GM21515 (cell line): ENCODE results near the gene MPP4.
"Not testable (repeated sequence)": the region's sequence is repeated elsewhere in the genome, so short reads cannot be mapped to it uniquely, and the experiment has no call there.

Experiments
- ATAC-seq: cut with Tn5 transposase; IDR thresholded peaks from one replicate; pipeline ENCODE4 v1.9.1; 2021; ENCODE audit not compliant: unreplicated experiment

The MPP4 gene

DNA sequence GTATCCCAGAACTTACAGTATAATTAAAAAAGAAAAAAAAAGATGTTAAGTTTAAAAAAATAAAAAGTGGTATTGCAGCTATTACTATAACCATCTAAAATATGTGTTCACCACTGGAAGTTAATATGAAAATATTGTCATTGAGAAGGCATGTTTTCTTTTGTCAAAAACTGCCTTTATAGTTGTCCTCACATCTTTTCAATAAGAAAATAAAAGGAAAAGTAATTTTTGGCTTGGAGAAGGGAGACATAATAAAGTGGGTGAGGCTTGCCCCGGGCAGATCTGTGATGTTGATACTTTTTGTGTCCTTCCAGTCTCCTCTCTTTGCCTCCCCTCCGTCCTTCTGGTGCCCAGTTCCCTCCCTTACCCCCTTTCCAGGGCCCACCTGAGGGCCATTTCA is 24.9 kb downstream of the MPP4 start:
- ATAC-seq = no peak

DNA sequence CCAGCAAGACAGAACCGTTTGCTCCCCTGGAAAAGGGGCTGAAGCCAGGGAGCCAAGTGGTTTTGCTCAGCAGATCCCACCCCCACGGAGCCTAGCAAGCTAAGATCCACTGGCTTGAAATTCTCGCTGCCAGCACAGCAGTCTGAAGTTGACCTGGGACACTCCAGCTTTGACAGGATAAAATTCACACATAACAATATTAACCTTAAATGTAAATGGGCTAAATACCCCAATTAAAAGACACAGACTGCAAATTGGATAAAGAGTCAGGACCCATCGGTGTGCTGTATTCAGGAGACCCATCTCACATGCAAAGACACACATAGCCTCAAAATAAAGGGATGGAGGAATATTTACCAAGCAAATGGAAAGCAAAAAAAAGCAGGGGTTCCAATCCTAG is 27.2 kb downstream of the MPP4 start:
- ATAC-seq = not testable (repeated sequence)

DNA sequence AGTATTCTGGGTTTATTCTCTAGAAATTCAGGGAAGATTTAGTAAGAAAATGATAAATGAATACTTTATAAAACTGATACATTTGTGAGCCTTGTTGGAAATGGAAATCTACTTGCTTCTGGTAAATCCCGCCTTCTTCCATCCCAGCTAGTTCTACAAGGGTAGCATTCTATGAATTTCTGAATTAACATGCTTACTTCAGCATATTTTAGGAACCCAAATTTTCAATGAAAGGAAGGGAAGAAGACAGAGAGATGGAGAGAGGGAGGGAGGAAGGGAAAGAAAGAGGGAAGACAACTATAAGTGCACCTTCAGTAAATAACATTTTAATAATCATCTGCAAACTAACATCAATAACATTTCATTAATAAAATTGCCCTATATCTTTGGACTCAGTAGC is 28.6 kb downstream of the MPP4 start:
- ATAC-seq = no peak

DNA sequence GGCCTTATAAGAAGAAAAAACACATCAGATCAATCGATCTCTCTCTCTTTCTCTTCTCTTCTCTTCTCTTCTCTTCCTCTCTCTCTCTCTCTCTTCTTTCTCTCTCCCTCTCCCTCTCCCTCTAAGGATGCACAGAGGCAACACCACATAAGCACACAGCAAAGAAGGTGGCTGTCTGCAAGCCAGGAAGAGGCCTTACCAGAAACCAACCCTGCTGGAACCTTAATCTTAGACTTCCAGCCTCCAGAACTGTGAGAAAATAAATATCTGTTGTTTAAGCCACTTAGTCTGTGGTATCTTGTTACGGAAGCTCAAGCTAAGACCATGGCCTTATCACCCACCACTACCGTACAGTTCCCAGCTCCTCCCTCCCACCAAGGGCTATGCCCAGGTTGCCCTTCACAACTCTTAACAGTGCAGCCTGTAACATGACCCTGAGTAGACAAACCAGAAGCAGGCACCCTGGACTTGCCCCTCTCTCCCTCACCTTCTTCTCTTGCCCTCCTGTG is 30.0 kb downstream of the MPP4 start:
- no peak for ATAC-seq

DNA sequence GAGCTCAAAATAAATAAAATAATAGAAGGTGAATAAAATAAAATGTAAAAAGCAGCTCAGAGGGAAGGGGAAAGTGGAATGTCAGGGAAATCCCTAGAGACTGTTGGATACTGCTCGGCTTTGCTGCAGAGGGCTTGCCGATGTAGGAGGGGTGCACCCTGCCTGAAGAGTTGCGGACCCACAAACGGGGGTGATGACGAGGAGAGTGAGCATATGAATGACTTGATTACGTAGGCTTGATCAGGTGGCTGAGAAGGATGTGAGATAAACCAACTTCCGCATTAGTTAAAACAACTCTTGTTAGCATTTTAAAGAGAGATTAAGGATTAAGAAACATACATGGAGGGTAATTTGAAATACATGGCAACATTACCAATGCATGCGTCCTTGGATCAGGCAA is 34.1 kb downstream of the MPP4 start:
- no peak for ATAC-seq

DNA sequence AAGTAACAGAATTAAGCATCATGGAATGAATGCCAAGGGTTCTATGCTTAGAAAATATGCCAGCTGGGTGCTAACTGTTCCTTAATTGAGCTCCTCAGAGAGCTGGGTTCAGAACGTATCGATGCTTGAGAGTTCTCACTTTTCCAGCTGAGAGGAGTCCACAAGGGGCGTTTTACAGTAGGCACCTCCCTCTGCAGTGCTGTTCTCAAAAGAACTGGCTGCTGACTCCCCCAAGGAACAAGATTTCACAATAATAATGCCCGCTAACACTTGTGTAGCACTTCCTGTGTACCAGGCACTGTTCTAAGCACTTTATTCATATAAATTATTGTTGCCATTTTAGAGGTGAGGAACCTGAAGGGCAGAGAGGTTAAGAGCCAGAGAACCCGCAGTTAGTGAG is 37.1 kb downstream of the MPP4 start:
- no peak for ATAC-seq

DNA sequence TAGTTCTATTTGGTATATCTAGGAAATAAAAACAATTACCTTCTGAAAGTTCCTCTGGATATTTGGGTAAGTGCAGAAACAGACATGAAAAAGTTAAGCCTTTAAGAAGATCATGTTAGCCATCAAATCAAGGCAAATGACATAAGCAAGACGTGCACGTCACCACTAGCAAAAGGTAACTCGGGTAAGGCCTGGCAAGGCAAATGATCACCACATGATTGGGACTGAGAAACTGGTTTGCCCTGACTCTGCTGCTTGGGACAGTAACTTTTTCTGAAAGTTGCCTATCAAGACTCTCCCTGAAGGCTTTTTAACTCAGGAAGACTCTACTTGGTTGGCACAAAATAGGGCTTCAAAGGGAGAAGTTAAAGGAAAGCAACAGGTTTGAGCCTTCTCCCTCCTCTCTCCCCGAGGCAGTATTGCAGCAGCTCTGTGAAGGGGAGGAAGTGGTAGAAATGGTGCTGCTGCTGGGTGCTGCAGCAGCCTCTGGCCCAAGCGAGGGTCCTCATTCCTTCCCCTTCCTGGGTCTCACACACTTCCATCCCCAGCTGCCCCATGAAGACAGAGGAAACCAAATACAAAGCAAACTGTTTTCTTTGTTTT is 38.0 kb downstream of the MPP4 start:
- no peak for ATAC-seq

DNA sequence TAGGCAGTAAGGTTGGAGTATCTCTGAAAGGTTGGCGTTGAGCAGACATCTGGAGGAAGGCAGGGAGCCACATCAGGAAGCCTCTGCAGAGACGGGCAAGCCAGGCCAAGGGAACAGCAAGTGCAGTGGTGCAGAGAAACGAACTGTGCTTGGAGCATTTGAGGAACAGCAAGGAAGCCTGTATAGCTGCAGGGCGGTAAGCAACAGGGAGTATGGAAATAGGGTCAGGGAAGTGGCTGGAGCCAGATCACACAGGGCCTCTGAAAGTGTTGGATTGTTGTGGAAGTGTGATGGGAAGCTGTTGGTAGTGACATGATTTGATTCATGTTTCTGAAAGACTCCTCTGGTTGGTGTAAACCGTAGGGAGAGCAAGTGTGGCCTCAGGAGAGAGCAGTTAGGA is 41.7 kb downstream of the MPP4 start:
- ATAC-seq = no peak

DNA sequence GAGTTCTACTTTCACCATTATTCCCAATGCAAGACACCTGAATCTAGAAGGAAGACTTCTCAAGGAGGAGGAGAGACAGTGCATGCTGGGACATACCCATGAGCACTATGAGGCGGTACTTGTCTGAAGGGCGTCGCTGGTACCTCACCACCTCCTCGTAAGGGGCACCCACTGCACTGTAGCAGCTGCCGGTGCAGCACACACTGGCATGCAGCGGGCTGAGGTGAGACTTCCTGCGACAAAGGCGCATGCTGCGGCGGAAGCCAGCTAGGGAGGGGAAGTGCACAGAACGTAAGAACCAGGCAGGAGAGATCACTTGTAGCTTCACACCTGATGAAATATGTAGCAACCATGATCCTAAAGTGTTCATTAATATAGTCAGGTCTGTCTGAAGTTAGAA is 42.3 kb downstream of the MPP4 start:
- no peak for ATAC-seq

DNA sequence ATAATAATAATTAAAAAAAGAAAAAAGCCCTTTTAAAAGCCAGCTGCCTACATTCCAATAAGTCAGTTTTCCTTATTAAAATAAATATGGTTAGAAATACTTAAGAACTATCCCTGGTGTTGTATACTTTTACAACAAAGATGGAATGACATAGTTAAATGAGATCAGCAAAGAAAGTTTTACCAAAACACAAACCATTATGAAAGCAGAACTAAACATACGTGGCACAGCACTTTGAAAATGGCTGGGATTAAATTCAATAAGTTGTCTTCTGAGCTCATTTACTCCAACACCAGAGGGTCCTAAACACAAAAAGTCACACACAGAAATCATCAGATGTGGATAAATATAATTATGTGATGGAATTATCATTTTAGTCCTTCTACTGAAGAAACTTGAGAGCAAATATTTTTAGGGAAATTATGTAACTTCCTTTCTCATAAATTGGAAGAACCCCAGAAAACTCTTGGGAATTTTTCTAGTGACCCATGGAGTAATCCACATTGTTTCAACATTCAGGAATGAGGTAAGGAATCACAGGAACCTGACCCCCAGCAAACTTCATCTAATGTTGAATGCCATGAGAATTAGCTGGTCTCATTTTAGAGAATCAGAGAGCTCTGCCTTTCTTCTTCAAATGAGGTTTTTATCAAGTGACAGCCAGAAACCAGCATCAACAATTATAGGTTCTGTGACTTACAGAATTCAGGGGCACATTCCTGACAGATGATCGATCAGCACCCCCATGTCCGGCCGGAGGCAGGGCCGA is 43.6 kb downstream of the MPP4 start:
- ATAC-seq = no peak

DNA sequence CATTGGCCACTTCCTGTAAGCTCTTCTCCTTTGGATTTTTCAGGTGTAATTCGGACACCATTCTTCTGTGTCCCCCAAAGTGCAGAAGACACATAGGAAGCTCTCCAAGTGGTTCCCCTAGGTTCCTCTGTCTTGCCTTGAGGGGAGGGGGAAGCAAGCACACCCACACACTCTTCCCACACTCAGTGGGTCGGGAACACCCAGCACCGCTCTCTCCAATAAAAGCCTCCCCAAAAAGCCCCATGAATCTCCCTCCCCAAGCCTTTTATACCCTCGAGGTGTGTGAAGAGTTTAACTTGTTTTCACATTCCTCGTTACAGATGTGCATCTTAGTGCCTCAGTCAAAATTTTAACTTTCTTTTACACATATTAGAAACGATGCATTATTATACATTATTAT is 45.2 kb downstream of the MPP4 start:
- ATAC-seq = no peak

DNA sequence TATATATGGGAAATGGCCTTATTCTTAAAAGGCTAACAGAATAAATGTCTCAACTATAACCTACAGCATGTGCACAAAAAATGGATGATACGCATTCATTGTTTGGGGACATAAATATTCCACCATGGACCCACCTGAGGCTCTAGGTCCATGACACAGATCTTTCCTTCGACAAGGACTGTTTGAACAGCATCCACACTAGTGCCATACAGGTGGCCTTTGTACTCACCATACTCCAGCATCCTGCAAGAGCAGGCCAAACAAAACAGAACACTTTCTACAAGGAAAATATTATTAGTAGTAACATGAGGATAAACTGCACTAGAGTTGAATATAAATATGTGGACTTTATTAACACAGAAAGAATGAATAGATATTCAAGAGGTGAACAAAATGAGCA is 49.0 kb downstream of the MPP4 start:
- ATAC-seq = no peak

DNA sequence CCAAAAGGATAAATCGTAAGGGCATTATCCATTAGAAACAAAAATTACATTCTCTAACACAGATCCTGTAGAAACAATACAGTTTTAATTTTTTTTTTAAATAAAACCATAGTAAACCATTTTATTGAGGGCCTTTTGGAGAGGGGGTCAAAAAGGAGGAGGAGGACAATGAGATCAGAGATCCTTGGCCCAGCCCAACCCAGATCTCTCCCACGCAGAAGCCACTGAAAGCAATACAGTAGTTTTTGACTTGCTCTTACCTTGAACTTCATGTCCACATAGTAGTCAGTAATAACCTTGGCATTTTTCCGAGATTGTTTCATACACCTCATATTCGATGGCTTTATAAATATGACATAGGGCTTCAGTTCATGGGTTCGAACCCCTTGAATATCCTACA is 51.0 kb downstream of the MPP4 start:
- ATAC-seq = no peak

DNA sequence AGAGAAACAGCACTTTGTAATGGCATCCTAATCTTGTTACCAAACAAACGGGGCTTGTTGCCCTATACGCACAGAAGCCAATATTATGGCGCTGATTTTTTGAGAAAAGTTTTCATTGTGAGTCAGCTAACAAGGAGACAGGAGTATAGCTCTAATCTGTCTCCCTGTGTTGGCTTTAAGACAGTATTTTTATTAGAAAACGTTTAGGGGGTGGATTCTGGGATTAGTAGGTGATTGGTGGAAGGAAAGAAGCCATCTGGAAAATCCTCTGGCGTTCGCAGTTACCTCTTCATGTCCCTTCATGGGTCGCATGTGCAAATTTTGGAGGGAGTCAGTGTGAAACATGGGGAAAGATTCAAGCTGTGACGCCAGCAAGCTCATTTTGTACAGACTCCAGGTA is 54.4 kb downstream of the MPP4 start:
- ATAC-seq = no peak

DNA sequence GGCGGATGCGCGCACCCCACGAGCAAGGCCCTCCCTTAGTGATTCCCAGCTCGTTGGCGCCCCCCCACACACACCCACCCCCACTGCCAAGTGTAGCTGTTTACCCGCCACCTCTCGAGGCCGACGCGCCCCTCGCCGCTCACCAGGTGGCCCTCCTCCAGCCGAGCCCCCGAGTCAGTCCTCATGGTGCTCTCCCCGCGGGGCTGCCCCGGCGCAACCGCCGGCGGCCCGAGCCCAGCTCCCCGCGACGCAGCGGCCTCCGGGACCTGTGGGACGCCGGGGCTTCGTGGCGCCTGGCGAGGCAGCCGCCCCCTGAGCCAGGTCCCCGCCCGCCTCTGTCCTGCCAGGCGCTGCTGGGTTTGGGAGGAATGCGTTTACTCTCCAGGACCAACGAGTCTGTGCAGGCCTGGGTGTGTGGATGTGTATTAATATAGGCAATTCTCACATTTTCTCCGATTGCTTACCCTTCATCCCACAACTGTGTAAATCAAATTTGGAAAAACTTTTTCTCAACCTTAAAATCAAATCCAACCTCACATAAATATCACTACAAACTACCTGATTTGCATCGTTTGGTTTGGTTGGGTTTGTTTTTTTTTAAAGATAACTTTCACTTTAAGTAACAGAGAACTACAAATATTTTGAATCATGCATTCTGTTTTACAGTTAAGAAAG is 55.1 kb downstream of the MPP4 start, which contains the start of gene TMEM237:
Gene TMEM237 (minus strand): TSS at position 288 of the 675 bp plus-strand sequence. CDS start 103 bp downstream, at position 185.
- ATAC-seq = peak; percentile 41

DNA sequence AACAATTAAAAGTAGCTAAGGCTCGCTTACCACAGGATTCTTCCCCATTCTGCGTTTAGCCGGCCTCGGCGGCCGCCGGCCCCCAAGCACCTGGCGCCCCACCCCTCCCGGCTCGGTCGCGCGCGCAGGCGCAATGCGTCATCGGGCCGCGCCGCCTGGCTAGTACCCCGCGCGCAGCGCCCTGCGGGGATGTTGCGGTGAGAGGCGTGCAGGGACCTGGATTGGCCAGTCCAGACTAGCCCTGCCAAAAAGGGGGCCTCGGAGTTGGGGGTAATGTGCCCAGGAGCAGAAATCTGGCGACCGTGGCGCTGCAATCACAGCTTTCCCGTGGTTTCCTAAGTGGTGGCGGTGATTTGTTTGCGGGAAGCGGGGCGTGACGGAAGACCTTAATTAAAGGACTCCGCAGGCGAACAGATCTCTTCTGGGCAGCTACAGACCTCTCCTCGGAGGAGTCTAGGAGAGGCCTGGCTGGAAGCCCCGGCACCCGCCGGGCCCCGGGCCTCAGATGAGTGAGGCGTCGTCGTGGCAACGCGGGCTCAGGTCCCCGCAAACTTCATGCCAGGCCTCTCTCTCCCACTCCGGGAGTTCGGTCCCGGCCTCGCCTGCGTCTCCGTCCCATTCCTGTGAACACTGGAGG is 55.7 kb downstream of the MPP4 start:
- peak; percentile 91 for ATAC-seq

DNA sequence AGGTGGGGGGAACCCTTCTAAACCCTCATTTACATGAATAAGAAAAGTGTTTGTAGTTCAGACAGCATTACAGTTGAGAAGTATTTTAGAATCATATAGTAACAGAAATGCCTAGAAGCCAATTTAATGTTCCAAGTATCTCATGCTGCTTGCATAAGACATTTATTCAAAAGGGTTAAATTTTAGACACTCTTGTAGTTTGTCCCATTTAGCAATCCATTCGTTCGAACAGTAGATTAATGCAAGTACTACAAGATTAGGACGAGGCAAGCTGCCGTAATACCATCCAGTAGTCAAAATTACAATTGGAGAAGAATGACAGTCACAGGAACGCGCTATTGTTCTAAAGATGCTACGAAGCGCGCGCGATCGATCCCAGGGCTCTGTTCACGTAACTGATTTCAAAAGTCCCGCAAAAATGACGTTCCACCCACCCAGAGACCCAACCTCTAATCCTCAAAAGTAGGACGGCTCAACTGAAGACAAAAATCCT is 56.3 kb downstream of the MPP4 start:
- peak; percentile 41 for ATAC-seq

DNA sequence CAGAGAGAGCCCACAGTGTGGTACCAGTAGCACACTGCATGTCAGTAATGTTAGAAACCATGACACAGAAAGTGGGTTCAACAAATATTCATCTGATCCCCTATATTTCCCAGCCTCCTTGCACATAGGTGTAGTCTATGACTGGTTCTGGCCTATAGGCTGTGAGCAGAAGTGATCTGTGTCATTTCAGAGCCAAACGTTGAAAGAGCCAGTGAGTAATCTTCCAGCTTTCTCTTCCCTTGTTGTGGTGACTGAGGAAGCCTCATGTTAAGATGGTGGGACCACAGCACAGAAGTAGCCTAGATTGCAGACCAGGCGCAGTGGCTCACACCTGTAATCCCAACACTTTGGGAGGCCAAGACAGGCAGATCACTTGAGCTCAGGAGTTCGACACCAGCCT is 59.2 kb downstream of the MPP4 start:
- no peak for ATAC-seq

DNA sequence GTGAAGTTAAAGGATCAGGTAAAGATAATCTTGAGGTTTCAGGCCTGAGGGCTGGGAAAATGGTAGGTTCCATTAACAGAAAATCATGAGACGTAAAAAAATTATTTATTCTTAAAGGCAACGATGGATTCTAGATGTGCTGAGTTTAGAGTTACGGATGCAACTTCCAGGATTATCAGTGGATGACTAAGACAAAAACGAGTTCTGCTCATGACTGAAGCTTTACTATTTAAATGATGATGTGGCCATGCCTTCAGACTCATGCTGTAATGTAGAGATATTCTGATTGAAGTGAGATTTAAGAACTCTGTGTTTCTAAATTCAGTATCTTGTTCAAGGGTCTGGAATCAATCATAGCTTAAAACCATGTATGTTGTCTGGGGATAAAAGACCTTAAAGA is 60.1 kb downstream of the MPP4 start:
- ATAC-seq = no peak

DNA sequence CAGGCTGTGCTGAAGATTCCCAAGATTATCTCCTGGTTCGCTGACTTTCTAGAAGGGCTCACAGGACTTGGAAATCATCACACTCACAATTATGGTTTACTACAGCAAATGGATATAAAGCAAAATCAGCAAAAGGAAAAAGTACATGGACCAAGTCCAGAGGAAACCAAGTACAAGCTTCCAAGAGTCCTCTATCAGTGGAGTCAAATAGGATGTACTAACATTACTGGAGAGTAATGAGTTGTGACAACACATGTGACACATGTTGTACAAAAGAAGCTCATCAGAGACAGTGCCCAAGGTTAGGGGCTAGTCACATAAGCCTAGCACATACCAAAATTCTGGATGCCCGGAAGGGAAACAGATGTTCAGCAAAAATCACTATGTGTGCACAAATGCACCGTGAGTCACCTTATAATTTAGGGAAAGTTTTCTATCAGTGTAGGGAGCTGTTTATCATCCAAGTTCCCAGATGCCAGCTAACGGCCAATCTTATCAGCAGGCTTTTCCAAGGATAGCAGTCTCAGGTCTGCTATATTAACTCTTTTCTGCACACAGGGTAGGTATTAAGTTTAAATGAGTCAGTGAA is 64.7 kb downstream of the MPP4 start:
- no peak for ATAC-seq

DNA sequence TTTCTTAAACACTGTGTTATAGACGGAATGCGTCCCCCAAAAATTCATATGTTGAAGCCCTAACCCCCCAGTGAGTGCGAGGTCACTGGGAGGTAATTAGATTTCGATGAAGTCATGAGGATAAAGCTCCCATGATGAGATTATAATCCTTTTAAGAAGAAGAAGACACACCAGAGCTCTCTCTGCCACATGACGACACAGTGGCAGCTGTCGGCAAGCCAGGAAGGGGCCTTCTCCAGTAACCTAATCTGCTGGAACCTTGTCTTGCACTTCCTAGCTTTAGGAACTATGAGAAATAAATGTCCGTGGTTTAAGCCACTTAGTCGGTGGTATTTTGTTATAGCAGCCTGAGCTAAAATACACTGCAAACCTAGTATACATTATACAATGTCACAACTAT is 67.4 kb downstream of the MPP4 start:
- no peak for ATAC-seq
